ENCODE results near the gene DOLPP1. TPM values are rescaled to one million over a fixed set of nuclear protein-coding genes. Genes with fewer than 3 reads are reported as not detected.

The DOLPP1 gene
- total and polyA plus RNA-seq, 7 experiments from 2014 or later, result 5.7 to 17.1 (median 11.9) TPM

DNA sequence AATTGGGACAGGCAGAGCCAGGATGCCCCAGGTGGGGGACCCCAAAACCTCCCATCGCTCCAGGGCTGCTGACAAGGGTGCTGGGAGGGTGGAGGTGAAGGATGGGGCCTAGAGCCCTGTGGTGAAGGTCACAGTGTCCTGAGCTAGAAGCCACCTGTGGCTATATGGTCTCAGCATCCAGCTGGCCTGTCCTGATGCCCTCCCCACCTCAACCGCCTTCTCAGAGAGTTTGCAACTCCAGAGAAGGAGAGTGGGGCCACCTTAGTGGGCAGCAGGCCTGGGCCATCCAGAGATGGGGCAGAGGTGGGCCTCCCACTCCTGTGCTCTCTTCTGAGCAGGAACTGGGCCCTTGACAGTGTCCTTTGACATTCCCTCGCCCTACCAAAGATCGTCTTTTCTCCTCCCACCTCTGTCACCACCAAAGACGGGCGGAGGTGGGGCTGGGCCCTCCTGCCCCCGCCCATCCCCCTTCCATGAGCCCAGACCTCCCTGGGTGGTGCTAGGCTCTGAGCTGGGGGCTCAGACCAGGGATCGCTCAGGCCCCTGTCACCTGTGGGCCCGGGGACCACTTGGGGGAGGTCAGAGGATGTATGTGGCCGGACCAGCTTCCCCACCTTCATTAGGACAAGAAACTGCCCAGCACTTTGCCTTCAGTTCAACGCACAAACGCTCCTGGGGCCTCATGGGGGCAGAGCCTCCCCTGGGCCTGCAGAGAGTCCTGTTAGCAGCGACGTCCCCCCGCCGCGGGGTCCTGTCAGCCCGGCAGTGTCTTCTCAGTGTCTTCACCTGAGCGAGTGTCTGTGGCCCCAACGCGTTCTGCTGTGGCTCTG lies 10.0 kb upstream of the DOLPP1 start:
- no peak for DNase-seq
- peaks cover 12 to 41% of the 10 kb centered on the region in 2 donors for H3K4me1 ChIP-seq (ENCODE audit: control insufficient read depth in 2 of 2, insufficient read depth in 2 of 2, low read length in 2 of 2)
- Mint-ChIP-seq H3K9me3 (no peaks in the 10 kb centered on the region), H3K4me1 (peaks cover 20 to 46% (median 30%) of the 10 kb centered on the region in 7 donors), H3K4me3 (peak overlapping the region in 1 of 10 donors; percentile 44), H3K27ac (peak overlapping the region in 5 of 9 donors; percentile 6 to 80 (median 67)), H3K27me3 (no peaks in the 10 kb centered on the region), H3K36me3 (peaks cover 0 to 7% (median 0%) of the 10 kb centered on the region in 5 donors)
- no peaks in the 10 kb centered on the region for H3K27me3 ChIP-seq (ENCODE audit: control insufficient read depth in 2 of 2, insufficient read depth in 2 of 2, low read length in 2 of 2)
- H3K27ac ChIP-seq (ENCODE audit: low read depth, low read length), result peak overlapping the region; percentile 21
- peaks cover 0 to 21% (median 1%) of the 10 kb centered on the region in 3 experiments for H3K36me3 ChIP-seq (ENCODE audit: control insufficient read depth in 2 of 3, insufficient read depth in 3 of 3, low read length in 3 of 3)
- no peak for ATAC-seq
- no peaks in the 10 kb centered on the region for H3K9me3 ChIP-seq (ENCODE audit: control insufficient read depth in 2 of 3, low read length in 3 of 3)
- no peak overlapping the region for H3K4me3 ChIP-seq (ENCODE audit: low read length)
- ChIA-PET CTCF (no interaction called here), POLR2A (no interaction called here)
- intact Hi-C loops (cut with micrococcal nuclease), result no loop called here

DNA sequence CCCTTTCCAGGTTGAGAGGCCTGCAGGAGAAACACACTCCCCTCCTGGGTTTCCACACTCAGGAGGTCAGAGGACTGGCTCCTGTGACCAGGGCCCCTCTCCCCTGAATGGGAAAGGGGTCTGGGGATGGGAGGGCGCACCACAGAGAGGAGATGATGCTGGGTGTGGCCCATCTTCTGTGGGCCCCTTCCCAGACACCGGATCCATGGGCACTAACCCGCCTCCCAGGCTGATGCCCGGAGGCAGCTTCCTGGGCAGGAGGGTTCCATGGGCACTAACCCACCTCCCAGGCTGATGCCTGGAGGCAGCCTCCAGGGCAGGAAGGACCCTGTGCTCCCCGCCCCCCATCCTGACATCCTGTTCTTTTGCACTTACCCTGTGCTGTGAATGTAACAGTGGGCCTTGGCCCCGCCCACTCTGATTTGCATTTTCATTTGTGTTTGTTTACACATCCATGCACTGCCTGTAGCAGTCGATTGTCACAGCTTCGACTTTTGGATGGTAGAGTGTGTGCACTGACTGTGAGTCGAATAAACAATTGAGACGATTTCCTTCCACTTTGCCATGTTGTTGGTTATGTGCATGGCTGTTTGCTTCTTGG lies 9.3 kb upstream of the DOLPP1 start:
- Mint-ChIP-seq H3K27ac (peak overlapping the region in 7 of 9 donors; percentile 26 to 85 (median 74)), H3K27me3 (no peaks in the 10 kb centered on the region), H3K4me3 (peak overlapping the region in 7 of 10 donors; percentile 2 to 62 (median 35)), H3K4me1 (peaks cover 20 to 46% (median 30%) of the 10 kb centered on the region in 7 donors), H3K9me3 (no peaks in the 10 kb centered on the region), H3K36me3 (peaks cover 0 to 6% (median 0%) of the 10 kb centered on the region in 5 donors)
- ChIA-PET CTCF (interaction anchor here (0.7 kb wide), 1 partner anchor 59 kb away, joined by 4 read pairs; no protein-coding TSS in a partner anchor), POLR2A (no interaction called here)
- no peaks in the 10 kb centered on the region for H3K27me3 ChIP-seq (ENCODE audit: control insufficient read depth in 2 of 2, insufficient read depth in 2 of 2, low read length in 2 of 2)
- DNase-seq, result peak in 5 of 9 donors; percentile 23 to 57 (median 43)
- intact Hi-C loops (cut with micrococcal nuclease), result no loop called here
- ATAC-seq, result no peak
- peaks cover 12 to 41% of the 10 kb centered on the region in 2 donors for H3K4me1 ChIP-seq (ENCODE audit: control insufficient read depth in 2 of 2, insufficient read depth in 2 of 2, low read length in 2 of 2)
- no peaks in the 10 kb centered on the region for H3K9me3 ChIP-seq (ENCODE audit: control insufficient read depth in 2 of 3, low read length in 3 of 3)
- peaks cover 0 to 20% (median 0%) of the 10 kb centered on the region in 3 experiments for H3K36me3 ChIP-seq (ENCODE audit: control insufficient read depth in 2 of 3, insufficient read depth in 3 of 3, low read length in 3 of 3)
- H3K4me3 ChIP-seq (ENCODE audit: low read length), result no peak overlapping the region
- no peak overlapping the region for H3K27ac ChIP-seq (ENCODE audit: low read depth, low read length)

- H3K36me3 Mint-ChIP-seq, result peaks cover 0 to 6% (median 0%) of the 10 kb centered on the region in 5 donors
- peaks cover 12 to 41% of the 10 kb centered on the region in 2 donors for H3K4me1 ChIP-seq (ENCODE audit: control insufficient read depth in 2 of 2, insufficient read depth in 2 of 2, low read length in 2 of 2)
- no peaks in the 10 kb centered on the region for H3K9me3 ChIP-seq (ENCODE audit: control insufficient read depth in 2 of 3, low read length in 3 of 3)
- H3K36me3 ChIP-seq (ENCODE audit: control insufficient read depth in 2 of 3, insufficient read depth in 3 of 3, low read length in 3 of 3), result peaks cover 0 to 18% (median 0%) of the 10 kb centered on the region in 3 experiments
- peaks cover 20 to 46% (median 30%) of the 10 kb centered on the region in 7 donors for H3K4me1 Mint-ChIP-seq
- intact Hi-C loops (cut with micrococcal nuclease), result no loop called here
- peak overlapping the region in 5 of 10 donors; percentile 2 to 39 (median 32) for H3K4me3 Mint-ChIP-seq
- ATAC-seq (no peak), DNase-seq (no peak)
- POLR2A ChIA-PET, result no interaction called here
- H3K4me3 ChIP-seq (ENCODE audit: low read length), result no peak overlapping the region
- no peaks in the 10 kb centered on the region for H3K27me3 ChIP-seq (ENCODE audit: control insufficient read depth in 2 of 2, insufficient read depth in 2 of 2, low read length in 2 of 2)
- H3K9me3 Mint-ChIP-seq, result no peaks in the 10 kb centered on the region
- no peaks in the 10 kb centered on the region for H3K27me3 Mint-ChIP-seq
- CTCF ChIA-PET, result interaction anchor here (0.7 to 0.9 kb wide), 2 partner anchors 11 to 58 kb away, joined by 4 read pairs; no protein-coding TSS in a partner anchor
- H3K27ac ChIP-seq (ENCODE audit: low read depth, low read length), result no peak overlapping the region
- H3K27ac Mint-ChIP-seq, result peak overlapping the region in 7 of 9 donors; percentile 26 to 85 (median 74)
These were observed 8.7 kb upstream of the DOLPP1 start for GRCh38 chr9:129072171-129072570.

DNA sequence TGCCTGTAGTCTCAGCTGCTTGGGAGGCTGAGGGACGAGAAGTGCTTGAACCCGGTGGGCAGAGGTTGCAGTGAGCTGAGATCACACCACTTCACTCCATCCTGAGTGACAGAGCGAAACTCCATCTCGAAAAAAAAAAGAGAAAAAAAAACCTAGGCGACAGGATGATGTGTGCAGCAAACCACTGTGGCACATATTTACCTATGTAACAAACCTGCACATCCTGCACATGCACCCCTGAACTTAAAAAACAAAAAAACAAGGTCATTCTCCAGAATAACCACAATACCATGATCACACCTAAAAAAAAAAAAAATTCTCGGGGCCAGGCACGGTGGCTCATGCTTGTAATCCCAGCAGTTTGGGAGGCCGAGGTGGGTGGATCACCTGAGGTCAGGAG lies 7.5 kb upstream of the DOLPP1 start:
- Mint-ChIP-seq H3K9me3 (no peaks in the 10 kb centered on the region), H3K27ac (peak overlapping the region in 8 of 9 donors; percentile 18 to 89 (median 67)), H3K4me1 (peaks cover 16 to 41% (median 27%) of the 10 kb centered on the region in 7 donors), H3K27me3 (no peaks in the 10 kb centered on the region), H3K36me3 (peaks cover 0 to 6% (median 0%) of the 10 kb centered on the region in 5 donors), H3K4me3 (peak overlapping the region in 2 of 10 donors; percentile 3 to 19)
- H3K36me3 ChIP-seq (ENCODE audit: control insufficient read depth in 2 of 3, insufficient read depth in 3 of 3, low read length in 3 of 3), result peaks cover 0 to 7% (median 0%) of the 10 kb centered on the region in 3 experiments
- no peak overlapping the region for H3K27ac ChIP-seq (ENCODE audit: low read depth, low read length)
- DNase-seq (peak in 1 of 9 donors; percentile 11), ATAC-seq (no peak)
- no peaks in the 10 kb centered on the region for H3K9me3 ChIP-seq (ENCODE audit: control insufficient read depth in 2 of 3, low read length in 3 of 3)
- no peaks in the 10 kb centered on the region for H3K27me3 ChIP-seq (ENCODE audit: control insufficient read depth in 2 of 2, insufficient read depth in 2 of 2, low read length in 2 of 2)
- CTCF ChIA-PET, result no interaction called here
- H3K4me1 ChIP-seq (ENCODE audit: control insufficient read depth in 2 of 2, insufficient read depth in 2 of 2, low read length in 2 of 2), result peaks cover 12 to 34% of the 10 kb centered on the region in 2 donors
- H3K4me3 ChIP-seq (ENCODE audit: low read length), result no peak overlapping the region
- POLR2A ChIA-PET, result interaction anchor here (1.1 kb wide), 1 partner anchor 15 kb away, joined by 3 read pairs; no protein-coding TSS in a partner anchor
- intact Hi-C loops (cut with micrococcal nuclease), result no loop called here

GRCh38 chr9:129074106-129074505 lies 6.8 kb upstream of the DOLPP1 start:
- Mint-ChIP-seq H3K27me3 (no peaks in the 10 kb centered on the region), H3K36me3 (peaks cover 0 to 2% (median 0%) of the 10 kb centered on the region in 5 donors), H3K4me1 (peaks cover 9 to 36% (median 21%) of the 10 kb centered on the region in 7 donors), H3K27ac (peak overlapping the region in 1 of 9 donors; percentile 82), H3K9me3 (no peaks in the 10 kb centered on the region), H3K4me3 (peak overlapping the region in 1 of 10 donors; percentile 8)
- DNase-seq (no peak), ATAC-seq (no peak)
- H3K4me3 ChIP-seq (ENCODE audit: low read length), result no peak overlapping the region
- POLR2A ChIA-PET, result interaction anchor here (1.1 kb wide), 1 partner anchor 15 kb away, joined by 3 read pairs; no protein-coding TSS in a partner anchor
- no peaks in the 10 kb centered on the region for H3K27me3 ChIP-seq (ENCODE audit: control insufficient read depth in 2 of 2, insufficient read depth in 2 of 2, low read length in 2 of 2)
- intact Hi-C loops (cut with micrococcal nuclease), result no loop called here
- peaks cover 0 to 7% (median 0%) of the 10 kb centered on the region in 3 experiments for H3K36me3 ChIP-seq (ENCODE audit: control insufficient read depth in 2 of 3, insufficient read depth in 3 of 3, low read length in 3 of 3)
- no peaks in the 10 kb centered on the region for H3K9me3 ChIP-seq (ENCODE audit: control insufficient read depth in 2 of 3, low read length in 3 of 3)
- CTCF ChIA-PET, result no interaction called here
- H3K4me1 ChIP-seq (ENCODE audit: control insufficient read depth in 2 of 2, insufficient read depth in 2 of 2, low read length in 2 of 2), result peaks cover 12 to 27% of the 10 kb centered on the region in 2 donors
- H3K27ac ChIP-seq (ENCODE audit: low read depth, low read length), result no peak overlapping the region

DNA sequence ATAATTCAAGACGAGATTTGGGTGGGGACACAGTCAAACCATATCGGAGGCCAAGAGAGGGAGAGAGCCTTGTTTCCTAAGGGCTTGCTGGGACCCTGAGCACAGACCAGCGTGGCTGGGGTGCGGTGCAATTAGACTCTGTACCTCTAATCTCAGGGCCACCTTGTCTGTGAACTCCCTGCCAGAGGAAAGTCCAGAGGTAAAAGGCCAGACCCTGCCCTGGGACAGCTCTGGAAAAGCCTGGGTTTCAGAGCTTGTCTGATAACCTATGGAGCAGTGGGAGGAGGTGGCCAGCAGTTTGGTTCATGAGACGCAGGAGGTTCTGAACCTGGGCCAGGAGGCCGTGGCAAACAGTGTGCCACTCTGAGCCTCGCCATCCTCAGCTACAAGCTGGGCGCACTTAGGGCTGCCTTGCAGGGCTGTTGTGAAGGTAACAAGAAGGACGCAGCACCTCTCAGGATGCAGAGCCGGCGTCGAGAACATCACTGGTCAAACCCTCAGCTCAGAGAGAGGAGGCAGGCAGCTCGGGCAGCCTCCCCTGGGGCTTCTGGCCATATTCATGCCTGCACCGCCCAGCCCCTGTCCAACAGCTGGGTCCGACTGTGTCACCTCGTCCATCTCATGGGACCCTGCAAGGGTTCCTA lies 4.8 kb upstream of the DOLPP1 start:
- H3K4me1 Mint-ChIP-seq, result peaks cover 7 to 36% (median 28%) of the 10 kb centered on the region in 7 donors
- peaks cover 13 to 17% of the 10 kb centered on the region in 2 donors for H3K4me1 ChIP-seq (ENCODE audit: control insufficient read depth in 2 of 2, insufficient read depth in 2 of 2, low read length in 2 of 2)
- no peak overlapping the region for H3K27ac ChIP-seq (ENCODE audit: low read depth, low read length)
- H3K4me3 Mint-ChIP-seq, result no peak overlapping the region
- DNase-seq (no peak), ATAC-seq (no peak)
- ChIA-PET POLR2A (no interaction called here), CTCF (no interaction called here)
- H3K27me3 ChIP-seq (ENCODE audit: control insufficient read depth in 2 of 2, insufficient read depth in 2 of 2, low read length in 2 of 2), result no peaks in the 10 kb centered on the region
- H3K27ac Mint-ChIP-seq, result peak overlapping the region in 3 of 9 donors; percentile 14 to 68 (median 68)
- H3K9me3 Mint-ChIP-seq, result peaks cover 0 to 4% (median 0%) of the 10 kb centered on the region in 11 donors
- no peaks in the 10 kb centered on the region for H3K27me3 Mint-ChIP-seq
- peaks cover 0 to 5% (median 0%) of the 10 kb centered on the region in 3 experiments for H3K36me3 ChIP-seq (ENCODE audit: control insufficient read depth in 2 of 3, insufficient read depth in 3 of 3, low read length in 3 of 3)
- no peaks in the 10 kb centered on the region for H3K9me3 ChIP-seq (ENCODE audit: control insufficient read depth in 2 of 3, low read length in 3 of 3)
- intact Hi-C loops (cut with micrococcal nuclease), result no loop called here
- H3K36me3 Mint-ChIP-seq, result no peaks in the 10 kb centered on the region
- H3K4me3 ChIP-seq (ENCODE audit: low read length), result no peak overlapping the region

Data from naive thymus-derived CD4-positive, alpha-beta T cell (primary cell).